IPS-NIHi7 (cell line): ENCODE data around the gene NOTUM.

Experiments used
- DNase-seq: peaks from one replicate; pipeline ENCODE4 v3.0.0; 2012; ENCODE audit warnings: mixed read lengths; ENCODE audit errors: extremely low spot score

Gene NOTUM

DNA sequence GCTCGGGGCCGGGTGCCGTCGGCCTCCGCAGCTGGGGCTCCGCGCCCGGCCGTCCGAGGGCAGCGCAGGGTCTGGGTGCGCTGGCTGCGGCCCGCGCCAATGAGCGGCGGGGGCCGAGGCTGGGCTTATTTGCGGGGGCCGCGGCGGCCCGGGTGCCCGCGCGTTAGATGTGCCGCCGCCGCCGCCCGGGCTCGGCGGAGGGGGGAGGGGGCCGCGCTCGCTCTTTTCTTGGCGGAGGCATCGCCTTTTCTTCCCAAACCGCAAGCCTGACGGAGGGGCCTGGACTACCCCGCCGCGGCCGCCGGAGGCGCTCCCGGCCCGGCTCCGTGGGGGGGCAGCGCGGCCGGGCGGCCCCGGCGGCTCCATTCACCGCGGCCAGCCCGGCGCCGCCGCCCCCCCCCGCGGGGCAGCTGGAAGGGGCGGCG lies at the start of gene NOTUM:
Gene NOTUM (minus strand): TSS at position 101 of the 425 bp plus-strand sequence. CDS start 278 bp downstream, outside the sequence.
- DNase-seq, result peak; percentile 71

GRCh38 chr17:82009413-82009812 lies 48.4 kb upstream of the NOTUM start:
- DNase-seq, result no peak

- DNase-seq, result no peak
These were observed 48.0 kb upstream of the NOTUM start for GRCh38 chr17:82008941-82009405.

DNA sequence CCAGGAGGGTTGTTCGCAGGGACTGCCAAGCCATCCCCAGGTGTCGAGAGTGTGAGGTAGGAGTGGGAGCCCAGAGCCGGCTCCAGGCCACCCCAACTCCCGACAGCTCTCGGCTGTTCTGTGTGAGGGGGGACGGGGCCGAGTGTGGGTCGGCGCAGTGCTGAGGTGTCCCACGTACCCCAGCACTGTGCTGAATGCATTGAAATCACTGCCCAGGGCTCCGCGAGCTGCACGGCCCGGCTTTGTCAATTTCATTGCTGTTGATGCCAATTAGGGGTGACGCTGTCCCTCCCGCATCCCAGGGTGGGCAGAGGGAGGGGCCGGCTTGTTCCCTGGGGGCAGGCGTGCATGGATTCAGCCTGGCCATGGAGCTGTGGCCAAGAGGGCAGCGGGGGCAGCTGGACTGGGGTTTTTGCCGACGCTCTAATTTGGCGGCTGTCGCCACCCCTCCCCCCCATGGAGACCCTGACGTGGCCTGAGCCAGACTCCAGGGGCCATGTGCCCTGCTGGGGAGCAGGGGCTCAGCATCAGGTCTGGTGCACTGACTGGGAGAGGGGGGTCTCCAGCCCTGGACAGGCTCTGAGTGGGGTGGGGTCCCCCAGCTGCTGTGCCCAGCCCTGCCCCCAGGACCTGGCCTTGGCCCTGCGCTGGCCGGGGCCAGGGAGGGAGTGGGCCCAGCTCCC lies 47.4 kb upstream of the NOTUM start:
- no peak for DNase-seq

DNA sequence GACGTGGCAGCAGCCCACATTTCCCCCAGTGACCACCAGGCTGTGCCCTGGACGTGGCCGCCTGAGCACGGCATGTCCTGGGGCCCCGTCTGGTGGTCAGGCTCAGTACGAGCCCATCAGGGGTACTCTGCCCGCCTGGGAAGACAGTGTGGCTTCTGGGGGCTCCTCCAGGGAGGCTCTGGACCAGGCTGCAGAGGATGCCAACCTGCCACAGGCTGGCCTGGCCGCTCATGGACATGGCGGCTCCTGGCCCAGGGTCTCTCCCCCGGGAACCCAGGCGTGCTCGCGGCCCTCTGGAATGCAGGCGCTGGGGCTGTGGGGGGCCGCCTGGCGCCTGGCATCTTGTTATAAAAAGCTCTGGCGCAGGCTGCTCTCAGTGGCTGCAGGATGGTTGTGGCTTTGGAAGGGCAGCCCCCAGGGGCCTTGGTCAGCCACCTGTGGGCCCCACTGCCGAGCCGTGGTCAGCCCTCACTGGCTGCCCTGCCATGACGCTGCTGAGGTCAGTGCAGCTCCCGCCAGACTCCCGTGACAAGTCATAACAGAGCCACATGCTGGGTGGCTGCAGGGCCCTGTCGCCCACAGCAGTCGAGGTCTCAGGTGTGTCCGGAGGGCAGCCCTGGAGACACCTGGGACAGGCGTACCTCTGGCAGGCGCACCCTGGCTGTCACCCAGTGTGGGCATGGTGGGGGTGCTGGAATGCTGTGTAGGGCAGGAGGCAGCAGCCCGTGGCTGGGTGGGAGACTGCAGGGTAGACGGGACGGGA lies 46.7 kb upstream of the NOTUM start:
- no peak for DNase-seq

DNA sequence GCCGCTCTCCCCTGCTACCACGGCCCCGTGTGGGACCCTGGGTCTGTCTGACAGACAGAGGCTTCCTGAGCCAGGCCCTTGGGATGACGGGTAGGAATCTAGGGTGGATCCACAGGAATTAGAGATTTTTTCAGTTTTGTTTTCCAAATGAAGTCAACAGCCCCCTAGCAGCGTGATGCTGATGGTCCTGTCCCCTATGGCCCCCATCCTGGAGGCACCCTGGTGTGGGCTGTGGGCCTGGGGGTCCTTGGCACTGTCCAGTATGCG lies 46.2 kb upstream of the NOTUM start:
- DNase-seq, result no peak

DNA sequence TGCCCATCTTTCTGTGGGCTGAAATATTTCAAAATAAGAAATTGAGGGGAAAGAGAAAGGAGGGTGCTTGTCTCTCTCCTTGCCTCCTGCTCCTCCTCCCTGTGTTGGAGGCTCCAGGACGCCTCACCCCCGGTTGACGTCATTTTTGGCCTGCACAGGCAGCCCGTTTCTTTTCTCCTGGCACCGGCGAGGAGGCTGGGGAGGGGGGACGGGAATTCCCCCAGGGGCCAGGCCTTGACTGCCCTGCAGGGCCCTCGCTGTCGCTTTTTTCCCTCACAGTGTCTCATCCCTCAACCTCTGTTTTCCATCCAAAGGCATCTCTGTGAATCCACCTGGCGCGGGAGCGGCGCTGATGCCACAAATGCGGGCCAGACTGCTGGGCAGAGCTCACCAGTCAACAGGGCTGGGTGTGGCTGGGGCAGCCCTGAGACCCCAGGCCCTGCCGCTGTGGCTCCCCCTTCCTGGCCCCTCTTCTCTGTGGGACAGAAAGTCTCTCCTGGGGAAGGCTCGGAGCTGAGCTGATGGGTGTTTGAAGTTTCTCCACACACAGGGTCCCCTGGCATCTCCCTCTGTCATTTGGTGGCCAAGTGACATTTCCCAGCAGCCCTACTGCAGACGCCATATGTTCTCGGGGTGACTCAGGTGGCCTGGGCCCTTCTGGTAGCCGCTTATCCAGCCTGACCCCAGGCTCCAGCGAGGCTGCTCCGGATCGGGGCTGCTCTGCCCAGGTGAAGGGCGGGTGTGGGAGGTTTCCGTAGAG lies 45.7 kb upstream of the NOTUM start:
- no peak for DNase-seq

- no peak for DNase-seq
These were observed 44.8 kb upstream of the NOTUM start for GRCh38 chr17:82005701-82006348.

GRCh38 chr17:82004517-82005455 lies 43.8 kb upstream of the NOTUM start:
- DNase-seq, result no peak

DNA sequence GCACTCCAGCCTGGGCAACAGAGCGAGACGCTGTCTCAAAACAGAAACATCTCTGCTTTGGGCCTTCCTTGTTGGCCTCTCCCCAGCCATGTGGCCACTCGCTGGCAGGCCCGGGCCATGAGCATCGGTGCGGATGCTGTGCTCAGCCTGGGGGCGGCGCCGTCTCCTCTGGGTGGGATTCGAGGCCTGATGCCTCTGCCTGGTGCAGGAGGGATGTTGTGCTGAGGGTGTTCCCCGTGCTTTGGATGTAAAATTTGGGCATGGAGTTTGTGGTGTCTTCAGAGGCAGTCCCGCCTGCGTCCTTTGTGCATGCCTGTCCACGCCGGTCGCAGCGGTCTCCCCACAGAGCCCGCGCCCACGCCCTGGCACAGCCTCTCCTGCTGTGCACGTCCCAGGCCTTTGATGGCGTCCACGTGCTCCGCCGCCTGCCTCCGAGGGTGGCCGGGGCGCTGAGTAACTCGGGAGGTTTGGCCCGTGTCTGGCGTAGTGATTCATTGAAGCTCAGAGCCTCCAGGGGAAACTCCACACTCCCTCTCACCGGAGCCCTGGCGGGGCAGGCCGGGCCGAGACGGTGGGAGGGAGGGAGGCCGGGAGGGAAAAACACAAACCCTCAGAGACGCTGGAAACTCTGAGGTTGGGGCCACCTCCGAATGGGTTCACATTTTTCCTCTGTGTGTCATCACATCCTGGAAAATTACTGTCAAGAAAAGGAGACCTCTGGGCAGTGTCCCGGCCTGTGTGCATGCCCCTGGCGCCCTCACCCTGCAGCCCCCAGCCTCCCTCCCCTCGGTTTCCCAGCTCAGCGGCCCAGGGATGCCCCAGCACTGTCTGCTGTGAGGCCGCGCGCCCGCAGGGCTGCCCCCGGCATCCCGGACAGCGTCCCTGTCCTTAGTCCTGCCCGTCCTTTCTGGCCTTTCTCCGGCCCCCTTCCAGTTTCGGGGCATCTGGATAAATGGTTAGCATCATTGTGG lies 42.7 kb upstream of the NOTUM start:
- peak; percentile 53 for DNase-seq

- no peak for DNase-seq
These were observed 40.6 kb upstream of the NOTUM start for GRCh38 chr17:82001571-82002056.

DNA sequence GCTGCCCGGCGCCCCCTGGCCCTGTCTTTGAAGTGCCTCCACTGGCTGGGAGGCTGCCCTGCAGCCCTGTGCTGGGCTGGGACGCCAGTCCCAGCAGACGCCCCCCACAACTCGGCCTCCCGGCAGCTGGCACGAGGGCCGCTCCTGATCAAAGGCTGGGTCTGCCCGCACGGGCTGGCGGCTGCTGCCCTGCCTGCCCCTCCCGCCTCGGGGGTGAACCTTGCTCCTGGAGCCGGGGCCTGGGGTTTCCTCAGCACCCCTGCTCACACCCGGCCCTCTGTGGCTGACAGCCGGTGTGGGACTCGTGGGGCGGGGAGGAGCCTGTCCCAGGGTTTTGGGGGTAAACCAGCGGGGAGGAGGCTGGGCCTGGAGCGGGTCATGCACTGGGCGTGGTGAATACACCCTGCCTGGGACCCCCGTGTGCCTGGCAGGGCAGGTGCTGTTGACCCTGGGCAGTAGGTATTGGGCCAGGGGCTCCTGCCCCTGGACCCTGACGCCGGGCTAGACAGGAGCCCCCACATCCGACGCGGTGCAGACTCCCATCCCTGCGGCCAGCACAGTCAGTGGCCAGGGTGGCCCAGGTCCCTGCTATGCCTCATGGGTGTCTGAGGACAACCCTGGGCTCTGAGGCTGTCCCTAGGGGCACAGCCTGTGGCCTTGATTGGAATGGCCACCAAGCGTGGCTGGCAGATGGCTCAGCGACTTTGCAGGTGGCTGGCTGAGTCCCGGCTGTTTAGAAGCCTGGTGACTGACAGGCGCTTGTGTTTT lies 40.0 kb upstream of the NOTUM start:
- DNase-seq, result no peak

DNA sequence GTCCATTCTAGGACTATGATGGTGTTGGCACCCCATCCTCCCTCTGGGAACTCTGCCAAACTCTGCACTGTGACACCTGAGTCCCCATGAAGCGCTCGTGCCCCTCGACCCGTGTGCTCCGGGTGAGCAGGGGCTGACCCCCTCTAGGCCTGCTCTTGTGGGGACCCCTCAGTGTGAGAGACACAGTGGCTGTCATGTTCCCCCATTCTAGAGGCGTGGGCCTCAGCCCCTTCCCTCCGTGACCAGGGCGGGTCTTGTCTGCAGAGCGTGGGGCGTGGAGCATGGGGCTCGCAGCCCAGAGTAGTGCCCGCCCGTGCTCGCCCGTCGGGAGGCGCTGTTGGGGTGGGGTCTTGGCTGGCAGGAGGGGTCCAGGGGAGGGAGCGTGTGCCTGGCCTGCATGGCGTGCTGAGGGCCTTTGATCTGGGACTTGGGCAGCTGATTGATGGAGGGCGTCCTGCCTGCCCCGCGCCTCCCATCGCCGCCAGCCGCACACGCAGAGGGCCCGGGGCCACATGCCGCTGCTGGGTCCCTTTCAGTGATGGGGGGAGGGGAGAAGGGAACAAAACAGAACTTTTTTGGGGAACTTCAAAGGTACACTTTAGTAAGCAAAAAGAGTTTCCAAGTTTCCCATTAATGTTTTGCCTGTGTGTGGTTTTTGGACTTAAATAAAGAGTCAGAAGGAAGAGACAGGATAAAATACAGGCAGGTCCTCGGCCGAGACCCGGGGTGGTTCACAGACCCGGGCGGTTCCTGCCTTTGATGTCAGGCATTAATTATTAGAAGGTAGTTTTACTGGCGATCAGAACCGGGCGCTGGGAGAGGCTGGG lies 39.2 kb upstream of the NOTUM start:
- DNase-seq, result no peak

- DNase-seq, result no peak
These were observed 38.6 kb upstream of the NOTUM start for GRCh38 chr17:81999587-81999975.

- no peak for DNase-seq
These were observed 37.9 kb upstream of the NOTUM start for GRCh38 chr17:81998691-81999438.

GRCh38 chr17:81998212-81998611 lies 37.2 kb upstream of the NOTUM start:
- no peak for DNase-seq

DNA sequence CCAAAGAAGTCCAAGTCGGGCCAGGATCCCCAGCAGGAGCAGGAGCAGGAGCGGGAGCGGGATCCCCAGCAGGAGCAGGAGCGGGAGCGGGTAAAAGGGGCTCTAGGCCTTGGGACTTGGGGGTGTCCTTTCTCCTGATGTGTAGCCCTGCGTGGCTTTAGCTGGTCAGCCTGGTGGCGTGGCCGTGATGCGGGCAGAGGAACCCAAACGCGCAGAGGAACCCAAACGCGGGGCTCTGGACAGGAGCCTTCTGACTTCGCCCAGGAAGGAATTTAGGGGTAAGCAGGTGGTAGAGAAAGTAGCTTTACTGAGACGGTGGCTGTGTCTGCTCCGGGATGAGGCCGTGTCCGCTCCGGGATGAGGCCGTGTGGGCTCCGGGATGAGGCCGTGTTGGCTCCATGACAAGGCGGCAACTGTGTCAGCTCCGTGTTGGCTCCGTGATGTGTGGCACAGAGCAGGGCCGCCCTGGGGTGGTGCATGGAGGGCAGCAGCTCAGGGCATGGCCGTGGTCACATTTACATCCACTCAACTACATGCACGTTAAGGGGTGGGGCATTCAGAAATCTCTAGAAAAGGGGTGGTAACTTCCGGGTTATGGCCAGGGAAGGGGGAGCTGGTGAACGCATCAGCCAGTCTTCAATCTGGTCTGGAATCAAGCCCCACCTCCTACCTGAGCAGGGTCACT lies 35.9 kb upstream of the NOTUM start:
- DNase-seq, result no peak
